BLaER1 treated with 17β-estradiol and CSF1 and Interleukin-3, amounts not matched to agents 10 nM and 100 nM (cell line): Measurements from ENCODE around the gene CTBP1.
A peak's percentile ranks its signal among the peaks of the same experiment; 100 is the strongest.

Source experiments
- H3K27ac ChIP-seq, 11 experiments: shearing (Covaris generic); formaldehyde crosslinking; 2 replicates each; pipeline ENCODE4 v1.8.1; 2022
- H3K27me3 ChIP-seq, 11 experiments: shearing (Covaris generic); formaldehyde crosslinking; 2 replicates each; pipeline ENCODE4 v1.8.1; 2022
- H3K36me3 ChIP-seq, 11 experiments: shearing (Covaris generic); formaldehyde crosslinking; 2 replicates each; pipeline ENCODE4 v1.8.1; 2022
- H3K4me1 ChIP-seq, 10 experiments: shearing (Covaris generic); formaldehyde crosslinking; 2 replicates each; pipeline ENCODE4 v1.8.1; 2022
- H3K4me2 ChIP-seq, 11 experiments: shearing (Covaris generic); formaldehyde crosslinking; 2 replicates each; pipeline ENCODE4 v1.8.1; 2022
- H3K4me3 ChIP-seq, 10 experiments: shearing (Covaris generic); formaldehyde crosslinking; 2 replicates each; pipeline ENCODE4 v1.8.1; 2022
- H3K9ac ChIP-seq, 11 experiments: shearing (Covaris generic); formaldehyde crosslinking; 2 replicates each; pipeline ENCODE4 v1.8.1; 2022
- H3K9me3 ChIP-seq, 11 experiments: shearing (Covaris generic); formaldehyde crosslinking; replicated peaks in 1 of 11; 2 replicates each; pipeline ENCODE4 v1.8.1; 2022
- H4K20me1 ChIP-seq, 11 experiments: shearing (Covaris generic); formaldehyde crosslinking; 2 replicates each; pipeline ENCODE4 v1.8.1; 2022
- Cebpa-rat ChIP-seq, 11 experiments: shearing (Covaris generic); IDR thresholded peaks; 2 replicates each; pipeline ENCODE4 v1.8.1; 2022

Gene CTBP1

GRCh38 chr4:1236103-1236641, 12.8 kb downstream of the CTBP1 start:
- H3K27me3 ChIP-seq = no peaks in the 10 kb centered on the region
- H4K20me1 ChIP-seq = peaks cover 98 to 100% (median 100%) of the 10 kb centered on the region in 11 experiments
- no peak overlapping the region for H3K9ac ChIP-seq
- peaks cover 97 to 100% (median 98%) of the 10 kb centered on the region in 11 experiments for H3K36me3 ChIP-seq
- H3K4me2 ChIP-seq = no peak overlapping the region
- H3K4me3 ChIP-seq = no peak overlapping the region
- peaks cover 0 to 18% (median 1%) of the 10 kb centered on the region in 10 experiments; a peak in 5 of 20 replicates for H3K4me1 ChIP-seq
- no peak for TF ChIP-seq Cebpa-rat (IDR thresholded peaks at IDR 0.05)
- H3K9me3 ChIP-seq = no peaks in the 10 kb centered on the region
- no peak overlapping the region for H3K27ac ChIP-seq

- H3K36me3 ChIP-seq = peaks cover 97 to 100% (median 98%) of the 10 kb centered on the region in 11 experiments
- TF ChIP-seq Cebpa-rat (IDR thresholded peaks at IDR 0.05) = no peak
- H3K27me3 ChIP-seq = no peaks in the 10 kb centered on the region
- no peak overlapping the region for H3K27ac ChIP-seq
- no peaks in the 10 kb centered on the region for H3K9me3 ChIP-seq
- no peak overlapping the region for H3K4me2 ChIP-seq
- H3K9ac ChIP-seq = 0 out of 22 replicates have a peak overlapping the region, but pooled peaks of 1 of the 11 experiments have one; percentile 2
- no peak overlapping the region for H3K4me3 ChIP-seq
- H3K4me1 ChIP-seq = peaks cover 0 to 18% (median 1%) of the 10 kb centered on the region in 10 experiments; a peak in 5 of 20 replicates
- peaks cover 98 to 100% (median 100%) of the 10 kb centered on the region in 11 experiments for H4K20me1 ChIP-seq
These were observed 13.4 kb downstream of the CTBP1 start for GRCh38 chr4:1235381-1236102.

GRCh38 chr4:1234811-1235292, 14.1 kb downstream of the CTBP1 start:
- H3K4me2 ChIP-seq = peak overlapping the region in 1 of 11 experiments; percentile 39; a peak in 2 of 22 replicates
- peaks cover 100% of the 10 kb centered on the region in 11 experiments for H3K36me3 ChIP-seq

GRCh38 chr4:1234309-1234695, 14.6 kb downstream of the CTBP1 start:
- Histone ChIP-seq H3K9me3 (no peaks in the 10 kb centered on the region), H3K36me3 (peaks cover 99 to 100% (median 100%) of the 10 kb centered on the region in 11 experiments), H3K4me2 (peak overlapping the region in 1 of 11 experiments; percentile 39; a peak in 2 of 22 replicates), H3K27ac (peak overlapping the region in 1 of 11 experiments; percentile 27; a peak in 1 of 22 replicates), H3K27me3 (no peaks in the 10 kb centered on the region), H3K4me1 (peaks cover 0 to 24% (median 1%) of the 10 kb centered on the region in 10 experiments; a peak in 5 of 20 replicates), H3K4me3 (no peak overlapping the region), H4K20me1 (peaks cover 100% of the 10 kb centered on the region in 11 experiments), H3K9ac (peak overlapping the region in 2 of 11 experiments; percentile 12 to 15; a peak in 3 of 22 replicates)
- no peak for TF ChIP-seq Cebpa-rat (IDR thresholded peaks at IDR 0.05)

More at GRCh38 chr4:1234811-1235292, 14.1 kb downstream of the CTBP1 start:
- H3K27me3 ChIP-seq = no peaks in the 10 kb centered on the region
- H4K20me1 ChIP-seq = peaks cover 100% of the 10 kb centered on the region in 11 experiments
- H3K4me3 ChIP-seq = no peak overlapping the region
- TF ChIP-seq Cebpa-rat (IDR thresholded peaks at IDR 0.05) = no peak
- H3K4me1 ChIP-seq = peaks cover 0 to 20% (median 1%) of the 10 kb centered on the region in 10 experiments; a peak in 5 of 20 replicates
- no peak overlapping the region for H3K27ac ChIP-seq
- peak overlapping the region in 2 of 11 experiments; percentile 12 to 15; a peak in 2 of 22 replicates for H3K9ac ChIP-seq
- H3K9me3 ChIP-seq = no peaks in the 10 kb centered on the region

GRCh38 chr4:1233641-1234308, 15.2 kb downstream of the CTBP1 start:
- peaks cover 0 to 30% (median 2%) of the 10 kb centered on the region in 10 experiments; a peak in 9 of 20 replicates for H3K4me1 ChIP-seq
- peak overlapping the region in 1 of 11 experiments; percentile 39; a peak in 2 of 22 replicates for H3K4me2 ChIP-seq
- H3K36me3 ChIP-seq = peaks cover 99 to 100% (median 100%) of the 10 kb centered on the region in 11 experiments
- no peaks in the 10 kb centered on the region for H3K27me3 ChIP-seq
- peak overlapping the region in 2 of 11 experiments; percentile 12 to 15; a peak in 2 of 22 replicates for H3K9ac ChIP-seq
- no peak overlapping the region for H3K4me3 ChIP-seq
- peak overlapping the region in 1 of 11 experiments; percentile 27; a peak in 1 of 22 replicates for H3K27ac ChIP-seq
- H3K9me3 ChIP-seq = no peaks in the 10 kb centered on the region
- H4K20me1 ChIP-seq = peaks cover 100% of the 10 kb centered on the region in 11 experiments
- TF ChIP-seq Cebpa-rat (IDR thresholded peaks at IDR 0.05) = no peak

- H3K27ac ChIP-seq = no peak overlapping the region
These were observed 16.0 kb downstream of the CTBP1 start for GRCh38 chr4:1232661-1233621.

GRCh38 chr4:1231637-1232360, 17.1 kb downstream of the CTBP1 start:
- Histone ChIP-seq H4K20me1 (peaks cover 100% of the 10 kb centered on the region in 11 experiments), H3K9me3 (no peaks in the 10 kb centered on the region), H3K27ac (no peak overlapping the region), H3K9ac (no peak overlapping the region), H3K4me3 (no peak overlapping the region), H3K36me3 (peaks cover 98 to 100% (median 100%) of the 10 kb centered on the region in 11 experiments), H3K27me3 (no peaks in the 10 kb centered on the region), H3K4me2 (no peak overlapping the region), H3K4me1 (peaks cover 0 to 49% (median 9%) of the 10 kb centered on the region in 10 experiments; a peak in 11 of 20 replicates)
- TF ChIP-seq Cebpa-rat (IDR thresholded peaks at IDR 0.05) = no peak

More at GRCh38 chr4:1232661-1233621, 16.0 kb downstream of the CTBP1 start:
- Histone ChIP-seq H3K4me3 (no peak overlapping the region), H3K4me2 (no peak overlapping the region), H3K9me3 (no peaks in the 10 kb centered on the region), H3K9ac (no peak overlapping the region), H3K27me3 (no peaks in the 10 kb centered on the region), H3K4me1 (peaks cover 0 to 38% (median 8%) of the 10 kb centered on the region in 10 experiments; a peak in 11 of 20 replicates), H3K36me3 (peaks cover 98 to 100% (median 100%) of the 10 kb centered on the region in 11 experiments), H4K20me1 (peaks cover 100% of the 10 kb centered on the region in 11 experiments)
- TF ChIP-seq Cebpa-rat (IDR thresholded peaks at IDR 0.05) = no peak
